ENCODE measurements around the gene IRF2. TPM values are rescaled to one million over a fixed set of nuclear protein-coding genes. Genes with fewer than 3 reads are reported as not detected.

The IRF2 gene
- total RNA-seq, 1 donor from 2014 or later: 21.8 TPM

- no peak for DNase-seq (ENCODE audit: extremely low spot score, unreplicated experiment)
- TF ChIP-seq CTCF (IDR thresholded peaks at IDR 0.05): no peak
- peaks cover 41% of the 10 kb centered on the region for H3K36me3 Mint-ChIP-seq (ENCODE audit: unreplicated experiment)
These were observed 67.4 kb downstream of the IRF2 start for GRCh38 chr4:184406958-184407391.

GRCh38 chr4:184404047-184404446, 70.3 kb downstream of the IRF2 start:
- DNase-seq (ENCODE audit: extremely low spot score, unreplicated experiment): no peak
- TF ChIP-seq CTCF (IDR thresholded peaks at IDR 0.05): no peak
- peaks cover 65% of the 10 kb centered on the region for H3K4me1 Mint-ChIP-seq (ENCODE audit: unreplicated experiment)
- H3K27me3 Mint-ChIP-seq (ENCODE audit: unreplicated experiment): no peaks in the 10 kb centered on the region
- no peak overlapping the region for H3K4me3 Mint-ChIP-seq (ENCODE audit: unreplicated experiment)
- peaks cover 38% of the 10 kb centered on the region for H3K36me3 Mint-ChIP-seq (ENCODE audit: unreplicated experiment)
- H3K9me3 Mint-ChIP-seq (ENCODE audit: unreplicated experiment): peaks cover 4% of the 10 kb centered on the region
- no peak overlapping the region for H3K27ac Mint-ChIP-seq (ENCODE audit: unreplicated experiment)

More at GRCh38 chr4:184406958-184407391, 67.4 kb downstream of the IRF2 start:
- Mint-ChIP-seq H3K27me3 (ENCODE audit: unreplicated experiment) (no peaks in the 10 kb centered on the region), H3K9me3 (ENCODE audit: unreplicated experiment) (no peaks in the 10 kb centered on the region), H3K4me1 (ENCODE audit: unreplicated experiment) (peaks cover 51% of the 10 kb centered on the region), H3K4me3 (ENCODE audit: unreplicated experiment) (no peak overlapping the region), H3K27ac (ENCODE audit: unreplicated experiment) (peak overlapping the region; percentile 91)

- Mint-ChIP-seq H3K4me1 (ENCODE audit: unreplicated experiment) (peaks cover 58% of the 10 kb centered on the region), H3K4me3 (ENCODE audit: unreplicated experiment) (no peak overlapping the region), H3K27me3 (ENCODE audit: unreplicated experiment) (no peaks in the 10 kb centered on the region), H3K9me3 (ENCODE audit: unreplicated experiment) (peaks cover 4% of the 10 kb centered on the region), H3K36me3 (ENCODE audit: unreplicated experiment) (peaks cover 41% of the 10 kb centered on the region), H3K27ac (ENCODE audit: unreplicated experiment) (peak overlapping the region; percentile 36)
- no peak for DNase-seq (ENCODE audit: extremely low spot score, unreplicated experiment)
- no peak for TF ChIP-seq CTCF (IDR thresholded peaks at IDR 0.05)
These were observed 71.0 kb downstream of the IRF2 start for GRCh38 chr4:184403384-184403781.

GRCh38 chr4:184402740-184403383, 71.5 kb downstream of the IRF2 start:
- peaks cover 4% of the 10 kb centered on the region for H3K9me3 Mint-ChIP-seq (ENCODE audit: unreplicated experiment)
- H3K27me3 Mint-ChIP-seq (ENCODE audit: unreplicated experiment): no peaks in the 10 kb centered on the region
- DNase-seq (ENCODE audit: extremely low spot score, unreplicated experiment): no peak
- TF ChIP-seq CTCF (IDR thresholded peaks at IDR 0.05): no peak
- peak overlapping the region; percentile 36 for H3K27ac Mint-ChIP-seq (ENCODE audit: unreplicated experiment)
- peaks cover 41% of the 10 kb centered on the region for H3K36me3 Mint-ChIP-seq (ENCODE audit: unreplicated experiment)
- no peak overlapping the region for H3K4me3 Mint-ChIP-seq (ENCODE audit: unreplicated experiment)
- peaks cover 53% of the 10 kb centered on the region for H3K4me1 Mint-ChIP-seq (ENCODE audit: unreplicated experiment)

- H3K4me1 Mint-ChIP-seq (ENCODE audit: unreplicated experiment): peaks cover 50% of the 10 kb centered on the region
- H3K27ac Mint-ChIP-seq (ENCODE audit: unreplicated experiment): peak overlapping the region; percentile 90
- H3K9me3 Mint-ChIP-seq (ENCODE audit: unreplicated experiment): peaks cover 4% of the 10 kb centered on the region
- no peak overlapping the region for H3K4me3 Mint-ChIP-seq (ENCODE audit: unreplicated experiment)
- no peak for DNase-seq (ENCODE audit: extremely low spot score, unreplicated experiment)
- TF ChIP-seq CTCF (IDR thresholded peaks at IDR 0.05): no peak
- H3K27me3 Mint-ChIP-seq (ENCODE audit: unreplicated experiment): no peaks in the 10 kb centered on the region
- peaks cover 48% of the 10 kb centered on the region for H3K36me3 Mint-ChIP-seq (ENCODE audit: unreplicated experiment)
These were observed 72.1 kb downstream of the IRF2 start for GRCh38 chr4:184402239-184402638.

Measured in osteocyte (in vitro differentiated cells).